ENCODE results near the gene EVX2. TPM values are rescaled to one million over a fixed set of nuclear protein-coding genes. Genes with fewer than 3 reads are reported as not detected.

The EVX2 gene
- total RNA-seq, 1 experiment from 2014 or later = not detected

DNA sequence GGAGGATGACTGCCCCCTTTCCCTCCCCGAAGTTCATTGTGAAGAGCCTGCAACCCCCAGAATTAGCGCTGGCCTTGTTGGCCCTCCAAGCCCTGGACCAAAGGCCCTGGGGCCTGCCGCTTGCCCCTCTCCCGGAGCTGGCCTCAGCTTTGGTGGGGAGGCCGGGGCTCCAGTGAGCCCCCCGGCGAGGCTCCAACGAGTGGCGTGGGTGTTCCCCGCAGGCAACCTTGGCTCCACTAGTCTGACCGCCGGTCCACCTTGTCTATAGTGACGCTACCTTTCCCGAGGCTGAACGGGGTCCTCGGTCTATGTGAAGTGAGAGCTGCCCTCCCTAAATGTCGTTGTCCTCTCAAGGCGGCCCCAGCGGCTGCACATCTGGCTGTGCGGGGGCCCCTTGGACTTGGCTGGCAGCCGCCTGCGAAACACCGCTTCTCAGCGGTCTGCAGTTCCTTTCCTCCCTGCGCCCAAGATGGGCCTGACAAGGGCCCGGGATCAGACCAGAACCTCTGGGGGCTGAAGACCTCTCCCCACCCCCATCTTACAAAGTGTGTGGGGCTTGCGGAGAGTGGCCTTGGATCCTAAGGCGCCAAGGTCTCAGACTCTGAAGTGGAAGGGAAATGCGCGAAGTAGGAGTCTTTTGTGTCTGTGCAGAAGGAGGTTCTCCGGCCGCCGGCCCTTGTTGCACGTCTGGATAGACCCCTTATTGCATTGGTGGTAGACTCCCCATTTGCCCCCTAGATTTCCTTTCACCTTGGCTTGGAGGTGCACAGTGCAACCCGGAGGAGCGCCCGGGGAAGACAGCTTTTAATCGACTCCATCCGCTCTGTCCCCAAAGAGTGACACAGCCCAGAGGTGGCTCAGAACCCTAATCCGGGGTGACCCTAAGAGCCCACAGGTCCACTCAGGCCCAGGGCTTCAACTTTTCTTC, 28.9 kb upstream of the EVX2 start:
- Mint-ChIP-seq H3K27ac (ENCODE audit: unreplicated experiment) (no peak overlapping the region), H3K4me1 (ENCODE audit: low read depth, unreplicated experiment) (no peaks in the 10 kb centered on the region), H3K27me3 (ENCODE audit: unreplicated experiment) (peaks cover 78% of the 10 kb centered on the region), H3K9me3 (ENCODE audit: low read depth, unreplicated experiment) (no peaks in the 10 kb centered on the region), H3K4me3 (ENCODE audit: low read depth, unreplicated experiment) (no peak overlapping the region), H3K36me3 (ENCODE audit: insufficient read depth, unreplicated experiment) (no peaks in the 10 kb centered on the region)
- no peak for DNase-seq
- CTCF ChIA-PET = no interaction called here
- no TSS peak for BruUV-seq (replicated peaks)
- TF ChIP-seq, protein P1, sequence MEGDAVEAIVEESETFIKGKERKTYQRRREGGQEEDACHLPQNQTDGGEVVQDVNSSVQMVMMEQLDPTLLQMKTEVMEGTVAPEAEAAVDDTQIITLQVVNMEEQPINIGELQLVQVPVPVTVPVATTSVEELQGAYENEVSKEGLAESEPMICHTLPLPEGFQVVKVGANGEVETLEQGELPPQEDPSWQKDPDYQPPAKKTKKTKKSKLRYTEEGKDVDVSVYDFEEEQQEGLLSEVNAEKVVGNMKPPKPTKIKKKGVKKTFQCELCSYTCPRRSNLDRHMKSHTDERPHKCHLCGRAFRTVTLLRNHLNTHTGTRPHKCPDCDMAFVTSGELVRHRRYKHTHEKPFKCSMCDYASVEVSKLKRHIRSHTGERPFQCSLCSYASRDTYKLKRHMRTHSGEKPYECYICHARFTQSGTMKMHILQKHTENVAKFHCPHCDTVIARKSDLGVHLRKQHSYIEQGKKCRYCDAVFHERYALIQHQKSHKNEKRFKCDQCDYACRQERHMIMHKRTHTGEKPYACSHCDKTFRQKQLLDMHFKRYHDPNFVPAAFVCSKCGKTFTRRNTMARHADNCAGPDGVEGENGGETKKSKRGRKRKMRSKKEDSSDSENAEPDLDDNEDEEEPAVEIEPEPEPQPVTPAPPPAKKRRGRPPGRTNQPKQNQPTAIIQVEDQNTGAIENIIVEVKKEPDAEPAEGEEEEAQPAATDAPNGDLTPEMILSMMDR (IDR thresholded peaks at IDR 0.05; ENCODE audit: unreplicated experiment) = no peak
- intact Hi-C loops (cut with micrococcal nuclease; ENCODE audit: unreplicated experiment) = no loop called here

DNA sequence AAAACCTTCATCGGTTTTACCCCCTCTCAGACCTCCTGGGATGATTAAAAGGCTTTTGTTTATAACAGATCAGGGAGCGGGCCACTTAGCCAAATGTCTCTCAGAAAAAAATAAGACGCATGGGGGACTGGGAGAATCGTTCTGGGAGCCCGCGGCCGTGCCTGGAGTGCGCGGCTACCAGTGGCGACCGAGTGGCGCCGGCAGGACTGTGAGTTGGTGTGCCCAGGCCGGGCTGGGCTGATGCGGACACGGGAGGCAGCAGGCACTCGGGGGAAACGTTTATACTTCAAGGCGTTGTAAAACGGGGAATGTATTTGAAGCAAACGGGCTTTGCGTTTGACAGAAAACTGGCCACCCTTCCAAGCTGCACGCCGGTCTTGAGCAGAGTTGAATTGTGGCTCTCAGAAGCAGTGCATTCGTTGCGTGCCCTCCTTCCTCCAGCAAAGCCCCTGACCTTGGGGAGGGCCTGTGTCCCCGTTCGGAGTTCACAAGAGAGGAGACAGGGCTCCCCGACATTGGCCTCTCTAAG, 28.1 kb upstream of the EVX2 start:
- H3K9me3 Mint-ChIP-seq (ENCODE audit: low read depth, unreplicated experiment) = no peaks in the 10 kb centered on the region
- H3K4me1 Mint-ChIP-seq (ENCODE audit: low read depth, unreplicated experiment) = no peaks in the 10 kb centered on the region
- no peak overlapping the region for H3K27ac Mint-ChIP-seq (ENCODE audit: unreplicated experiment)
- BruUV-seq (replicated peaks) = no TSS peak
- peaks cover 71% of the 10 kb centered on the region for H3K27me3 Mint-ChIP-seq (ENCODE audit: unreplicated experiment)
- no peak overlapping the region for H3K4me3 Mint-ChIP-seq (ENCODE audit: low read depth, unreplicated experiment)
- DNase-seq = no peak
- intact Hi-C loops (cut with micrococcal nuclease; ENCODE audit: unreplicated experiment) = no loop called here
- CTCF ChIA-PET = interaction anchor here (1.3 kb wide), 1 partner anchor 324 kb away, joined by 7 read pairs; no protein-coding TSS in a partner anchor
- TF ChIP-seq, protein P1 (IDR thresholded peaks at IDR 0.05; ENCODE audit: unreplicated experiment) = no peak
- H3K36me3 Mint-ChIP-seq (ENCODE audit: insufficient read depth, unreplicated experiment) = no peaks in the 10 kb centered on the region

DNA sequence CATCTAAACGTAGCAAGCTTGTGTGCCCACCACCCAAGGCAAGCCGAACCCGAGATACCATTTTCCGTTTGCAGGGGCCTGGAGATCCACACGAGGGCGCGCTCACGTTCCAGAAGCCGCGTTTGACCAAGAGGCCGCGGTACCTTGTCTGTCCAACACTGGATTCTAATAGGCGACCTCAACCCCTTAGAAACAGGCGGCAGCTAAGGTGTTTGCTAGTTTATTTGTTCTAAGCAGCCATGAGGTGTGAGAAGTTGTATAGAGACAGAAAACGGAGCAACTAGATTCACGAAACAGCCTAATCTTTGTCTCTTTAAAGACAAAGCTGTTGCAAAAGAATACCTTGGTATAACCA, 27.5 kb upstream of the EVX2 start:
- CTCF ChIA-PET = interaction anchor here (1.3 kb wide), 1 partner anchor 323 kb away, joined by 7 read pairs; no protein-coding TSS in a partner anchor
- Mint-ChIP-seq H3K4me3 (ENCODE audit: low read depth, unreplicated experiment) (no peak overlapping the region), H3K36me3 (ENCODE audit: insufficient read depth, unreplicated experiment) (no peaks in the 10 kb centered on the region), H3K27ac (ENCODE audit: unreplicated experiment) (no peak overlapping the region), H3K4me1 (ENCODE audit: low read depth, unreplicated experiment) (peaks cover 3% of the 10 kb centered on the region), H3K27me3 (ENCODE audit: unreplicated experiment) (peaks cover 71% of the 10 kb centered on the region), H3K9me3 (ENCODE audit: low read depth, unreplicated experiment) (no peaks in the 10 kb centered on the region)
- no TSS peak for BruUV-seq (replicated peaks)
- DNase-seq = no peak
- TF ChIP-seq, protein P1 (IDR thresholded peaks at IDR 0.05; ENCODE audit: unreplicated experiment) = no peak
- intact Hi-C loops (cut with micrococcal nuclease; ENCODE audit: unreplicated experiment) = no loop called here

DNA sequence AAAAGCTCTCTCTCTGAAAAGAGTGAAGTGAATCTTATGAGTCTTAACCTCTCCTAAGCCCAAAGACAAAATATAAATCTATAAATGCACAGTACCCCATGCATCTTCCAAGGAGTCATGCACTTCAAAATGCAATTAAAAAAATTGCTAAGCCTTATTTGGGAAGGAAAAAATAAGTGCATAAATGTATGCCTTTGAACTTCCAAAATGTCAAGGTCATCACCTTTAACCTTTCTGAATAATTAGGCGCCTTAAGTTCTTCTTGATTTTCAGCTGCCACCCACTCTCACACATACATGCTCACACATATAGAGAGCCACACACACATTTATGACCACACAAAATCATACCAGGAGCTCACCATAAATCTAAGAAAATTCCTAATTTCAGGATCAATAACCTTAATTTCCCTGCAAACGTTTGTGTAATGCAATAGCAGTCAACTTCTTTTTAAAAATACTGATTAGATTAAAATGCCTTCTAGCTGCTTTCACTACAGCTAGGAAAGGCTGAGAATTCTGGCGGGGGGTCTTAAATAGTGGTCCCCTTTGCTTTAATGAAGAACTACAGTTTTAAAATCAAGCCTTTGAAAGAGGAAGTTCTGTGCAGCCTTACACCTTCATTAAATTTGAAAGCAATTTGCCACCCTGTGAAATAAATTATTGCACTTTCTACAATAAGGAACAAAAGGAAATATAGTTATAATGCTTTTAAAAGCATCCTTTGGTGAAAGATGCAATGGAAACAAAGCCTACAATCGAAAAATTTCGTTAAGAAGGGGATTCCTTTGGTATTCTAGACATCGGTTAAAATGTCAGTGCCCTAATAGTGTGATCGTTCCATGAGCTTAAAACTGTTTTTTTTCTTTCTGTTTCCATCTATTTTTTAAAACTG, 26.9 kb upstream of the EVX2 start:
- TF ChIP-seq, protein P1 (IDR thresholded peaks at IDR 0.05; ENCODE audit: unreplicated experiment) = no peak
- H3K4me1 Mint-ChIP-seq (ENCODE audit: low read depth, unreplicated experiment) = peaks cover 9% of the 10 kb centered on the region
- intact Hi-C loops (cut with micrococcal nuclease; ENCODE audit: unreplicated experiment) = no loop called here
- H3K36me3 Mint-ChIP-seq (ENCODE audit: insufficient read depth, unreplicated experiment) = no peaks in the 10 kb centered on the region
- peaks cover 71% of the 10 kb centered on the region for H3K27me3 Mint-ChIP-seq (ENCODE audit: unreplicated experiment)
- BruUV-seq (replicated peaks) = no TSS peak
- CTCF ChIA-PET = interaction anchor here (1.3 kb wide), 1 partner anchor 322 kb away, joined by 7 read pairs; no protein-coding TSS in a partner anchor
- no peak for DNase-seq
- H3K4me3 Mint-ChIP-seq (ENCODE audit: low read depth, unreplicated experiment) = no peak overlapping the region
- no peaks in the 10 kb centered on the region for H3K9me3 Mint-ChIP-seq (ENCODE audit: low read depth, unreplicated experiment)
- H3K27ac Mint-ChIP-seq (ENCODE audit: unreplicated experiment) = no peak overlapping the region

Data from Calu3 (cell line).